Measurements from ENCODE around the gene ABCC4.

Gene ABCC4

DNA sequence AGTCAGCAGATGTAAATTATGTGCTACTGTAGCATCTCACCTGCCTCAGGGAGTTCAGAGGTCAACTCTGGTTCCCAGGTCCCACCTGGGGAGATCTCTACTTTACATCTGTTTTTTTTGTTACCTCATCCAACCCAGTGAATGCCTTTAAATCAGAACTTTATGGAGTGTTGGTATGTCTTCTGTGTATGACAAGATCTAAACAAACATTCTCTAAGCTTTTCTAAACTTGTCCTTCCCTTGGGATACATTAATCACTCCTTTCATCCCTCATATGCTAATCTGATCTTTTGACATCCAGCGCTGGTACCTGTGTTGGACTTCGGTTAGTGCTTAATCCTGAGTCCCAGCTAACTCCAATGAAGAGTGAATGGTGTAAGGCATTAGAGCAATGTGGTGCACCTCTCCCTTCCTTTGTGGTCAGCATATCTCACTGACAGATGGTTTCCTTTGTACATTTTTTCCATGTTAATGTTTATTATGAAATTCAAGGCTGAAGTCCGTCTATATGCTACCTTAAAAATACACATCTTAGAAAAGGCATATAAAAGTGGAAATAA, 213.4 kb downstream of the ABCC4 start:
- Histone ChIP-seq H3K27me3 (no peaks in the 10 kb centered on the region), H3K4me1 (no peaks in the 10 kb centered on the region), H3K4me3 (ENCODE audit: low read depth, low read length) (no peak overlapping the region), H3K36me3 (no peaks in the 10 kb centered on the region), H3K9me3 (no peaks in the 10 kb centered on the region)
- TF ChIP-seq, protein P1, sequence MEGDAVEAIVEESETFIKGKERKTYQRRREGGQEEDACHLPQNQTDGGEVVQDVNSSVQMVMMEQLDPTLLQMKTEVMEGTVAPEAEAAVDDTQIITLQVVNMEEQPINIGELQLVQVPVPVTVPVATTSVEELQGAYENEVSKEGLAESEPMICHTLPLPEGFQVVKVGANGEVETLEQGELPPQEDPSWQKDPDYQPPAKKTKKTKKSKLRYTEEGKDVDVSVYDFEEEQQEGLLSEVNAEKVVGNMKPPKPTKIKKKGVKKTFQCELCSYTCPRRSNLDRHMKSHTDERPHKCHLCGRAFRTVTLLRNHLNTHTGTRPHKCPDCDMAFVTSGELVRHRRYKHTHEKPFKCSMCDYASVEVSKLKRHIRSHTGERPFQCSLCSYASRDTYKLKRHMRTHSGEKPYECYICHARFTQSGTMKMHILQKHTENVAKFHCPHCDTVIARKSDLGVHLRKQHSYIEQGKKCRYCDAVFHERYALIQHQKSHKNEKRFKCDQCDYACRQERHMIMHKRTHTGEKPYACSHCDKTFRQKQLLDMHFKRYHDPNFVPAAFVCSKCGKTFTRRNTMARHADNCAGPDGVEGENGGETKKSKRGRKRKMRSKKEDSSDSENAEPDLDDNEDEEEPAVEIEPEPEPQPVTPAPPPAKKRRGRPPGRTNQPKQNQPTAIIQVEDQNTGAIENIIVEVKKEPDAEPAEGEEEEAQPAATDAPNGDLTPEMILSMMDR (IDR thresholded peaks at IDR 0.05; ENCODE audit: low read depth, low read length) = no peak
- DNase-seq = no peak

- TF ChIP-seq, protein P1 (IDR thresholded peaks at IDR 0.05; ENCODE audit: low read depth, low read length) = no peak
- no peaks in the 10 kb centered on the region for H3K4me1 ChIP-seq
- H3K36me3 ChIP-seq = no peaks in the 10 kb centered on the region
- no peaks in the 10 kb centered on the region for H3K9me3 ChIP-seq
- no peaks in the 10 kb centered on the region for H3K27me3 ChIP-seq
- no peak for DNase-seq
- no peak overlapping the region for H3K4me3 ChIP-seq (ENCODE audit: low read depth, low read length)
These were observed 214.5 kb downstream of the ABCC4 start for GRCh38 chr13:95086761-95087160.

DNA sequence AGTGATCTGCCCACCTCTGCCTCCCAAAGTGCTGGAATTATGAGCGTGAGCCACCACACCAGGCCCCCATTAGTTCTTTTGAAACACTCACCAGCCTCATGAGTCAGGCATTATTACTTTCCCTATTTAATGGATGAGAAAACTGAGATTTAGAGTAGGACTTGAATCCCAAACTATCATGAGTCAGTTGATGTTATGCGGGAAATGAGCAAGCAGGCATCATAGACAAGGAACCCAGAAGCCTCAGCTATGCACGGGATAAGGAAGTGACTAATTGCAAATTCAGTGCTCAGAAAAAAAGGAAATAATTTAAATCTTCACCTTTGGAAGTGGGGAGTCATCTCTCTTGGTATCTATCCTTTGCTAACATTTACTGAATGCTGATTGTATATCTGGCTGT, 217.5 kb downstream of the ABCC4 start:
- TF ChIP-seq, protein P1 (IDR thresholded peaks at IDR 0.05; ENCODE audit: low read depth, low read length) = no peak
- H3K4me3 ChIP-seq (ENCODE audit: low read depth, low read length) = no peak overlapping the region
- no peaks in the 10 kb centered on the region for H3K4me1 ChIP-seq
- no peaks in the 10 kb centered on the region for H3K9me3 ChIP-seq
- no peaks in the 10 kb centered on the region; the same call in 1 of the 2 replicates for H3K36me3 ChIP-seq
- DNase-seq = no peak
- no peaks in the 10 kb centered on the region for H3K27me3 ChIP-seq

DNA sequence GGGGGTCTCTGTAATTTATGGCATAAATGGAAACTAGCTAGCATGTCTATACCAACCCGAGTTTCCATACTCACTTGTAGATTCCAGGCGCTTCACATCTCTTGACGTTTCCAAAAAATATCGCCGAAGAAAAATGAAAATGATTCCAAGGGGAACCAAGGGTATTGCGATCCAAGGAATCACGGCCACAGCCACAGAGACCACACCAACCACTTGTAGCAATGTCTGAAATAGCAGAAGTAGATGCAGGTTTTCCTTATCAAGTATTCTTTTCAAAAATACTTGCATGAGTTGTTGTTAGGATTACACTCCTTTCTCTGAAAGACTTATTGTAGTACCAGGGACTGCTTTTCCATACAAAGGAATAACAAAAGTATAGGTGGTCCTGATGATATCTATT, 218.2 kb downstream of the ABCC4 start:
- Histone ChIP-seq H3K4me1 (no peaks in the 10 kb centered on the region), H3K36me3 (no peaks in the 10 kb centered on the region; the same call in 1 of the 2 replicates), H3K9me3 (no peaks in the 10 kb centered on the region), H3K27me3 (no peaks in the 10 kb centered on the region), H3K4me3 (ENCODE audit: low read depth, low read length) (no peak overlapping the region)
- TF ChIP-seq, protein P1 (IDR thresholded peaks at IDR 0.05; ENCODE audit: low read depth, low read length) = no peak
- no peak for DNase-seq

DNA sequence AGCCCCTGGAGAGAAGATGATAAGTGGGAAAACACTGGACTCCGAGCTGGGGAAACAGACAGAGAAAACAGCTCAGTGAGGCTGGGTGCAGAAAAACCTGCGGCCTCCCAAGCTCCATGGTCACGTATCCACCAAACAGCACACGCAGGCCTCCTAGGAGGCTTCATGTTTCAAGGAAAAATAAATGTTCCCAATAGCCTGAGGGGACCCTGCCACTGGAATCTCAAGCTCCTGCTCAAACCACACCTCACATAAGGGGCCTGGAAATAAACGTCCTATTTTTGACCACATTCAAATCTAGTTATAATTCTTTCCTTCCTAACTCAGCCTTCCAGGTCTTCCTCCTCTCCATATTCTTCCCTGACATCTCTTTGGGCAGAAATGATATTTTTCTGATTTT, 225.7 kb downstream of the ABCC4 start:
- Histone ChIP-seq H3K4me3 (ENCODE audit: low read depth, low read length) (no peak overlapping the region), H3K4me1 (no peaks in the 10 kb centered on the region), H3K9me3 (no peaks in the 10 kb centered on the region), H3K36me3 (no peaks in the 10 kb centered on the region; the same call in 1 of the 2 replicates), H3K27me3 (no peaks in the 10 kb centered on the region)
- no peak for DNase-seq
- TF ChIP-seq, protein P1 (IDR thresholded peaks at IDR 0.05; ENCODE audit: low read depth, low read length) = no peak

- TF ChIP-seq, protein P1 (IDR thresholded peaks at IDR 0.05; ENCODE audit: low read depth, low read length) = no peak
- Histone ChIP-seq H3K36me3 (no peaks in the 10 kb centered on the region), H3K4me3 (ENCODE audit: low read depth, low read length) (no peak overlapping the region)
These were observed 226.4 kb downstream of the ABCC4 start for GRCh38 chr13:95074820-95075219.

More at GRCh38 chr13:95074820-95075219, 226.4 kb downstream of the ABCC4 start:
- H3K27me3 ChIP-seq = no peaks in the 10 kb centered on the region
- H3K4me1 ChIP-seq = no peaks in the 10 kb centered on the region
- no peaks in the 10 kb centered on the region for H3K9me3 ChIP-seq
- DNase-seq = no peak

Measured in BE2C (cell line).